Inflammatory macrophage treated with lipopolysaccharide for 1 hour (primary cell): ENCODE measurements around the gene KCTD1.

Source experiments
- DNase-seq, 2 donors: peaks; one replicate each; pipeline ENCODE4 v3.0.0-alpha.2; 2020 to 2022

Gene KCTD1

GRCh38 chr18:26549263-26550094, 1.1 kb upstream of the KCTD1 start:
- DNase-seq = peak; percentile 7 to 21

GRCh38 chr18:26547646-26548414, 523 bp downstream of the KCTD1 start:
- peak; percentile 30 for DNase-seq

GRCh38 chr18:26546875-26547645, 1.3 kb downstream of the KCTD1 start:
- no peak for DNase-seq

GRCh38 chr18:26546170-26546874, 2.0 kb downstream of the KCTD1 start:
- no peak for DNase-seq

- no peak for DNase-seq
These were observed 2.8 kb downstream of the KCTD1 start for GRCh38 chr18:26545335-26546123.

- no peak for DNase-seq
These were observed 3.9 kb downstream of the KCTD1 start for GRCh38 chr18:26544451-26544850.

GRCh38 chr18:26543373-26543772, 5.0 kb downstream of the KCTD1 start:
- no peak for DNase-seq

GRCh38 chr18:26540043-26540628, 8.2 kb downstream of the KCTD1 start:
- no peak for DNase-seq

GRCh38 chr18:26538524-26538923, 9.8 kb downstream of the KCTD1 start:
- no peak for DNase-seq

GRCh38 chr18:26536664-26537063, 11.7 kb downstream of the KCTD1 start:
- DNase-seq = no peak

- DNase-seq = no peak
These were observed 12.3 kb downstream of the KCTD1 start for GRCh38 chr18:26536032-26536431.

GRCh38 chr18:26535630-26536029, 12.7 kb downstream of the KCTD1 start:
- DNase-seq = no peak

GRCh38 chr18:26532367-26533340, 15.7 kb downstream of the KCTD1 start:
- DNase-seq = no peak

GRCh38 chr18:26531605-26532298, 16.6 kb downstream of the KCTD1 start:
- DNase-seq = no peak

GRCh38 chr18:26526966-26527234, 21.5 kb downstream of the KCTD1 start:
- DNase-seq = no peak

GRCh38 chr18:26526128-26526965, 22.0 kb downstream of the KCTD1 start:
- no peak for DNase-seq

- DNase-seq = no peak
These were observed 23.6 kb downstream of the KCTD1 start for GRCh38 chr18:26524504-26525351.

GRCh38 chr18:26524002-26524401, 24.4 kb downstream of the KCTD1 start:
- DNase-seq = no peak
